HepG2 (cell line): ENCODE measurements around the gene PRKRIP1. TPM values are rescaled to one million over a fixed set of nuclear protein-coding genes. Genes with fewer than 3 reads are reported as not detected.

Source experiments
- ATAC-seq: fragments of 200-7000 bp; cut with Tn5 transposase; 3 replicates; pipeline ENCODE4 v1.9.1; 2020; ENCODE audit warnings: mild to moderate bottlenecking, moderate library complexity
- Bru-seq: library from RNA; stranded (reverse); fragments of 400-500 nt; gene quantifications from one replicate; lab custom pipeline; 2021; lab: Mats Ljungman, UMichigan
- BruChase-seq, 2 experiments: library from RNA; stranded (reverse); fragments of 400-500 nt; gene quantifications; one replicate each; lab custom pipeline; 2021; lab: Mats Ljungman, UMichigan
- BruUV-seq: library from RNA; stranded (reverse); fragments of 400-500 nt; replicated peaks from 2 replicates; lab custom pipeline; 2021; lab: Mats Ljungman, UMichigan
- CTCF ChIA-PET: fragments of 300-600 bp; formaldehyde crosslinking; extraction: SDS; loops from one replicate; lab custom pipeline; 2021; ENCODE audit warnings: low total read pairs, inconsistent platforms, low intra/inter-chr PET ratio; lab: Yijun Ruan, JAX
- POLR2A ChIA-PET: fragments of 350-600 bp; sonication (Branson Sonifier 250); formaldehyde crosslinking; loops from one replicate; lab custom pipeline; 2020; ENCODE audit warnings: antibody characterized with exemption, inconsistent platforms; lab: Yijun Ruan, JAX
- DNase-seq: peaks from one replicate; pipeline ENCODE4 v3.0.0-alpha.2; 2015; ENCODE audit warnings: low spot score
- FAIRE-seq: peaks from 3 replicates; lab custom pipeline; 2011; peaks lifted over from hg19 to GRCh38; lab: Jason Lieb, UNC
- H2AFZ ChIP-seq: one replicate; pipeline ENCODE4 v1.6.1; 2011; ENCODE audit warnings: low read length, inconsistent platforms
- H3K27ac ChIP-seq: fragments of 300-600 bp; 3 replicates; pipeline ENCODE4 v1.8.0; 2011; ENCODE audit warnings: mixed run types, mild to moderate bottlenecking, mixed read lengths, low read length, inconsistent platforms; ENCODE audit not compliant: insufficient read depth; ENCODE audit errors: extremely low read length
- H3K27me3 ChIP-seq, 2 experiments: fragments of 200-600 bp in 1 of 2; 2 replicates in 1 of 2; 3 replicates in 1 of 2; pipeline versions ENCODE4 v1.6.0 to v1.8.0; 2011; ENCODE audit warnings: low read length in 2 of 2, mild to moderate bottlenecking in 2 of 2, moderate library complexity in 2 of 2, inconsistent platforms in 1 of 2; ENCODE audit not compliant: insufficient read depth in 2 of 2, control insufficient read depth in 1 of 2
- H3K36me3 ChIP-seq, 2 experiments: fragments of 200-600 bp in 1 of 2; replicated peaks in 1 of 2; 2 replicates in 1 of 2; 3 replicates in 1 of 2; pipeline versions ENCODE4 v1.5.1 to v1.8.0; 2011; ENCODE audit warnings: low read length in 2 of 2, inconsistent platforms in 1 of 2; ENCODE audit not compliant: insufficient read depth in 2 of 2, control insufficient read depth in 1 of 2
- H3K4me1 ChIP-seq: 2 replicates; pipeline ENCODE4 v1.5.1; 2012; ENCODE audit warnings: low read length, inconsistent platforms; ENCODE audit not compliant: insufficient read depth
- H3K4me2 ChIP-seq: 2 replicates; pipeline ENCODE4 v1.6.0; 2011; ENCODE audit warnings: low read depth, low read length, inconsistent platforms
- H3K4me3 ChIP-seq, 3 experiments: fragments of 200-600 bp in 1 of 3; sonication (generic), shearing (Covaris generic) in 1 of 3; replicated peaks in 1 of 3; 2 replicates each; pipeline ENCODE4 v1.5.1; 2011 to 2016; ENCODE audit warnings: low read length in 3 of 3, inconsistent platforms in 2 of 3, low read depth in 2 of 3, mild to moderate bottlenecking in 2 of 3, control low read depth in 1 of 3, mixed read lengths in 1 of 3; ENCODE audit not compliant: insufficient read depth in 1 of 3
- H3K79me2 ChIP-seq: one replicate; pipeline ENCODE4 v1.6.1; 2011; ENCODE audit warnings: low read length, inconsistent platforms; ENCODE audit not compliant: insufficient read depth
- H3K9ac ChIP-seq: 2 replicates; pipeline ENCODE4 v1.6.0; 2011; ENCODE audit warnings: mild to moderate bottlenecking, low read depth, low read length, inconsistent platforms; ENCODE audit not compliant: insufficient read depth
- H3K9me3 ChIP-seq: 2 replicates; pipeline ENCODE4 v1.5.1; 2012; ENCODE audit warnings: mild to moderate bottlenecking, low read length
- H4K20me1 ChIP-seq: 2 replicates; pipeline ENCODE4 v1.6.0; 2011; ENCODE audit warnings: inconsistent platforms, mild to moderate bottlenecking, low read length, moderate library complexity; ENCODE audit not compliant: insufficient read depth
- CBX1 ChIP-seq: IDR thresholded peaks from one replicate; pipeline ENCODE4 v1.6.1; 2016; ENCODE audit warnings: antibody characterized with exemption, low read depth
- KAT2B ChIP-seq: fragments of 150-350 bp; IDR thresholded peaks from 2 replicates; pipeline ENCODE4 v1.6.1; 2014; ENCODE audit warnings: low read depth, low read length, borderline replicate concordance
- TCF7L2 ChIP-seq: IDR thresholded peaks from 2 replicates; pipeline ENCODE4 v1.6.1; 2011; ENCODE audit warnings: mild to moderate bottlenecking, low read depth, low read length, moderate library complexity
- ZBTB38 ChIP-seq: sonication (generic); formaldehyde crosslinking; IDR thresholded peaks from 2 replicates; pipeline ENCODE4 v1.5.1; 2020; ENCODE audit warnings: mild to moderate bottlenecking, missing genetic modification reagents
- ZNF749 ChIP-seq: sonication (generic); formaldehyde crosslinking; IDR thresholded peaks from 2 replicates; pipeline ENCODE4 v1.8.0; 2022; ENCODE audit warnings: mild to moderate bottlenecking, missing genetic modification reagents, moderate library complexity, borderline replicate concordance
- WGBS: methylation state at CpG from one replicate; pipeline ENCODE4 v1.1.6; 2017; ENCODE audit warnings: low lambda C conversion rate; 5-methylcytosine and 5-hydroxymethylcytosine counted together
- in situ Hi-C: cut with HindIII; loops from 2 replicates; pipeline ENCODE4 v1.10.0; 2017; ENCODE audit warnings: low pct_unique_long_range_greater_than_20kb; ENCODE audit not compliant: extremely low pct_ligation_motif_present
- intact Hi-C: fragments of 100-400 bp; cut with micrococcal nuclease; formaldehyde crosslinking; loops from one replicate; pipeline ENCODE4 v1.10.0; 2022; ENCODE audit not compliant: unreplicated experiment
- long read RNA-seq, 2 experiments: library from RNA in 1 of 2; library from polyadenylated mRNA in 1 of 2; stranded (forward) in 1 of 2; unstranded in 1 of 2; transcript quantifications; one replicate each; pipeline ENCODE4 v2.0.0, GENCODE V29; 2019 to 2022
- polyA minus RNA-seq, 3 experiments: library from RNA; depleted of rRNA, polyadenylated mRNA; stranded (reverse); fragments of >200 nt; gene quantifications; 2 replicates each; pipeline ENCODE4 v1.2.3, GENCODE V29; 2011; ENCODE audit warnings: low replicate concordance in 1 of 3
- polyA plus RNA-seq, 8 experiments: library from polyadenylated mRNA; depleted of rRNA in 3 of 8; stranded (reverse) in 7 of 8; unstranded in 1 of 8; fragments of >200 nt; fragmentation: Illumina TruSeq in 4 of 8; extraction: Trizol in 4 of 8; gene quantifications; 2 replicates each; pipeline versions ENCODE4 v1.2.1 to v1.2.3, GENCODE V29; 2011 to 2016; ENCODE audit warnings: low read depth in 4 of 8, missing spikeins in 1 of 8, mixed read lengths in 1 of 8; ENCODE audit not compliant: insufficient read depth in 1 of 8
- total RNA-seq, 5 experiments: library from RNA; depleted of rRNA; stranded (reverse); fragments of >200 nt; fragmentation: Illumina TruSeq; extraction: Trizol; gene quantifications; 2 replicates each; pipeline ENCODE4 v1.2.3, GENCODE V29; 2016; ENCODE audit warnings: low read depth in 1 of 5
- TF ChIP-seq, protein P1 (sequence below): sonication (generic); formaldehyde crosslinking; conservative IDR thresholded peaks from 2 replicates; pipeline ENCODE4 v1.8.0; 2022; ENCODE audit warnings: mild to moderate bottlenecking, moderate library complexity, missing genetic modification reagents
- TF ChIP-seq, protein P2 (sequence below): sonication (generic); formaldehyde crosslinking; IDR thresholded peaks from 2 replicates; pipeline ENCODE4 v1.4.0; 2020; ENCODE audit warnings: missing genetic modification reagents
- TF ChIP-seq, protein P3 (sequence below): sonication (generic); formaldehyde crosslinking; IDR thresholded peaks from 2 replicates; pipeline ENCODE4 v1.4.0; 2020; ENCODE audit warnings: missing genetic modification reagents
- TF ChIP-seq, protein P4 (sequence below): sonication (generic); formaldehyde crosslinking; IDR thresholded peaks from 2 replicates; pipeline ENCODE4 v1.8.0; 2022; ENCODE audit warnings: mild to moderate bottlenecking, missing genetic modification reagents; ENCODE audit not compliant: insufficient replicate concordance

Gene PRKRIP1, protein sequence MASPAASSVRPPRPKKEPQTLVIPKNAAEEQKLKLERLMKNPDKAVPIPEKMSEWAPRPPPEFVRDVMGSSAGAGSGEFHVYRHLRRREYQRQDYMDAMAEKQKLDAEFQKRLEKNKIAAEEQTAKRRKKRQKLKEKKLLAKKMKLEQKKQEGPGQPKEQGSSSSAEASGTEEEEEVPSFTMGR
- total RNA-seq (2016; rRNA removed; fragmentation: Illumina TruSeq; extraction: Trizol): 13.2 and 16.8 TPM in 2 replicates
- total RNA-seq (2016; cell fraction: cytosol; rRNA removed; fragmentation: Illumina TruSeq; extraction: Trizol; ENCODE audit: low read depth): 6.5 and 6.6 TPM in 2 replicates
- 12.1 and 15.9 TPM in 2 replicates for total RNA-seq (2016; cell fraction: insoluble cytoplasmic fraction; rRNA removed; fragmentation: Illumina TruSeq; extraction: Trizol)
- total RNA-seq (2016; cell fraction: membrane; rRNA removed; fragmentation: Illumina TruSeq; extraction: Trizol): 7.9 and 8.7 TPM in 2 replicates
- total RNA-seq (2016; cell fraction: nucleus; rRNA removed; fragmentation: Illumina TruSeq; extraction: Trizol): 11.8 and 15.0 TPM in 2 replicates
- 13.2 and 16.4 TPM in 2 replicates for polyA plus RNA-seq (2011; rRNA removed)
- polyA plus RNA-seq (2011; cell fraction: cytosol; rRNA removed): 10.2 and 11.6 TPM in 2 replicates
- 65.4 and 70.0 TPM in 2 replicates for polyA plus RNA-seq (2011; cell fraction: nucleus; rRNA removed)
- polyA plus RNA-seq (2012): 14.2 and 15.7 TPM in 2 replicates
- 4.3 and 5.8 TPM in 2 replicates for polyA plus RNA-seq (2016; cell fraction: cytosol; fragmentation: Illumina TruSeq; extraction: Trizol; ENCODE audit: low read depth)
- polyA plus RNA-seq (2016; cell fraction: insoluble cytoplasmic fraction; fragmentation: Illumina TruSeq; extraction: Trizol; ENCODE audit: low read depth): 15.0 TPM in 2 replicates
- 6.4 and 7.8 TPM in 2 replicates for polyA plus RNA-seq (2016; cell fraction: membrane; fragmentation: Illumina TruSeq; extraction: Trizol; ENCODE audit: low read depth)
- polyA plus RNA-seq (2016; cell fraction: nucleus; fragmentation: Illumina TruSeq; extraction: Trizol; ENCODE audit: insufficient read depth, low read depth): 40.8 and 41.7 TPM in 2 replicates
- polyA minus RNA-seq (2011; rRNA and poly(A)+ RNA removed; ENCODE audit: low replicate concordance): 6.2 and 6.6 TPM in 2 replicates
- 3.4 and 4.0 TPM in 2 replicates for polyA minus RNA-seq (2011; cell fraction: cytosol; rRNA and poly(A)+ RNA removed)
- polyA minus RNA-seq (2011; cell fraction: nucleus; rRNA and poly(A)+ RNA removed): 14.5 and 17.1 TPM in 2 replicates
- percentile 80 among the genes with signal in this experiment for Bru-seq, nascent RNA
- BruChase-seq, experiment 1, labeled RNA remaining after a 6-hour chase: percentile 81 among the genes with signal in this experiment
- percentile 82 among the genes with signal in this experiment for BruChase-seq, experiment 2, labeled RNA remaining after a 2-hour chase
- long read RNA-seq, experiment 1, transcript PRKRIP1-201 (6 exons, 2,159 nt): major isoform, 10 of 16 reads
- long read RNA-seq, experiment 1, partial matches to known transcripts: 2 of 16 reads
- long read RNA-seq, experiment 1, other reads (novel, unspliced or antisense): 4 of 16 reads
- long read RNA-seq, experiment 2, transcript PRKRIP1-201 (6 exons, 2,159 nt): major isoform, 6 of 41 reads
- long read RNA-seq, experiment 2, partial matches to known transcripts: 6 of 41 reads
- long read RNA-seq, experiment 2, other reads (novel, unspliced or antisense): 27 of 41 reads

DNA sequence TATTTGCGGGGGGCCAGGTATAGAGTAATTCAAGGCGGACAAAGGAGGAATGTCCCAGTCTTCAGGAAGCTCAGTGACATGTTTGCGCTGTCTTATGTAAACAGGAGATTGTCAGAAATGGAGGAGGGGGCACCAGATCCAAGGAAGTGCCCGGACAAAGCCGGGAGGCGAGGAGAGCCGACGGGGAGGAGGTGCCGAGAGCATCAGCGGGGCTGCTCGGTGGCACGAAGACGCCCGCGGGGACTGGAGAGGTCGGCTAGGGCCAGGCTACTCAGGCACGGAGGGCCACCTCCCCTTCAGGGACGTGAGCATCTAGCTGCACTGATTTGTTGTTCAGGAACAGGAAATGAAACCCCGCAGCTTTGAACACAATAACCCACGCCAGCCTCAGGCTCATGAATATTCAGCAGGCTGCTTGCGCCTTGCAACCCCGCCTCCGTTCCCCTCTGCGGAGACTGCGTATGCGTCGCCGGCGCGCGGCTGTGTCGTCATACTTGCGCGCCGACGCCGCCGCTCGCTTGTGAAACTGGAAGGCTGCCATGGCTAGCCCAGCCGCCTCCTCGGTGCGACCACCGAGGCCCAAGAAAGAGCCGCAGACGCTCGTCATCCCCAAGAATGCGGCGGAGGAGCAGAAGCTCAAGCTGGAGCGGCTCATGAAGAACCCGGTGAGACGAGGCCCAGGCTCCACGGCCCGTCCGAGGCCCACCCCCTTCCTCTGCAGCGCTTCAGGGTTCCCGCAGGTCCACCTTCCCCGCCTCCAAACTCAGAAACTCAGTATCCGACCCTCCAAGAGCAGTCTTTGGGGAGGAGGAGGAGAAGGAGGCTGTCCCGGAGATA is at the start of gene PRKRIP1:
Gene PRKRIP1, plus strand, starts transcription at position 491 of the 837 bp plus-strand sequence. Its CDS starts 49 bp downstream, at position 540.
- FAIRE-seq: peak; percentile 43
- no peak for TF ChIP-seq KAT2B
- TF ChIP-seq, protein P1, sequence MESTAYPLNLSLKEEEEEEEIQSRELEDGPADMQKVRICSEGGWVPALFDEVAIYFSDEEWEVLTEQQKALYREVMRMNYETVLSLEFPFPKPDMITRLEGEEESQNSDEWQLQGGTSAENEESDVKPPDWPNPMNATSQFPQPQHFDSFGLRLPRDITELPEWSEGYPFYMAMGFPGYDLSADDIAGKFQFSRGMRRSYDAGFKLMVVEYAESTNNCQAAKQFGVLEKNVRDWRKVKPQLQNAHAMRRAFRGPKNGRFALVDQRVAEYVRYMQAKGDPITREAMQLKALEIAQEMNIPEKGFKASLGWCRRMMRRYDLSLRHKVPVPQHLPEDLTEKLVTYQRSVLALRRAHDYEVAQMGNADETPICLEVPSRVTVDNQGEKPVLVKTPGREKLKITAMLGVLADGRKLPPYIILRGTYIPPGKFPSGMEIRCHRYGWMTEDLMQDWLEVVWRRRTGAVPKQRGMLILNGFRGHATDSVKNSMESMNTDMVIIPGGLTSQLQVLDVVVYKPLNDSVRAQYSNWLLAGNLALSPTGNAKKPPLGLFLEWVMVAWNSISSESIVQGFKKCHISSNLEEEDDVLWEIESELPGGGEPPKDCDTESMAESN (CRISPR knock-in tag): peak; percentile 53; the same call in 1 of the 2 replicates
- no peak for TF ChIP-seq TCF7L2
- TF ChIP-seq ZBTB38 (CRISPR knock-in tag): peak; percentile 30; the same call in 1 of the 2 replicates
- TF ChIP-seq, protein P2, sequence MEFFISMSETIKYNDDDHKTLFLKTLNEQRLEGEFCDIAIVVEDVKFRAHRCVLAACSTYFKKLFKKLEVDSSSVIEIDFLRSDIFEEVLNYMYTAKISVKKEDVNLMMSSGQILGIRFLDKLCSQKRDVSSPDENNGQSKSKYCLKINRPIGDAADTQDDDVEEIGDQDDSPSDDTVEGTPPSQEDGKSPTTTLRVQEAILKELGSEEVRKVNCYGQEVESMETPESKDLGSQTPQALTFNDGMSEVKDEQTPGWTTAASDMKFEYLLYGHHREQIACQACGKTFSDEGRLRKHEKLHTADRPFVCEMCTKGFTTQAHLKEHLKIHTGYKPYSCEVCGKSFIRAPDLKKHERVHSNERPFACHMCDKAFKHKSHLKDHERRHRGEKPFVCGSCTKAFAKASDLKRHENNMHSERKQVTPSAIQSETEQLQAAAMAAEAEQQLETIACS (CRISPR knock-in tag): no peak
- no peak; the same call in 1 of the 2 replicates for TF ChIP-seq ZNF749 (CRISPR knock-in tag)
- TF ChIP-seq, protein P3, sequence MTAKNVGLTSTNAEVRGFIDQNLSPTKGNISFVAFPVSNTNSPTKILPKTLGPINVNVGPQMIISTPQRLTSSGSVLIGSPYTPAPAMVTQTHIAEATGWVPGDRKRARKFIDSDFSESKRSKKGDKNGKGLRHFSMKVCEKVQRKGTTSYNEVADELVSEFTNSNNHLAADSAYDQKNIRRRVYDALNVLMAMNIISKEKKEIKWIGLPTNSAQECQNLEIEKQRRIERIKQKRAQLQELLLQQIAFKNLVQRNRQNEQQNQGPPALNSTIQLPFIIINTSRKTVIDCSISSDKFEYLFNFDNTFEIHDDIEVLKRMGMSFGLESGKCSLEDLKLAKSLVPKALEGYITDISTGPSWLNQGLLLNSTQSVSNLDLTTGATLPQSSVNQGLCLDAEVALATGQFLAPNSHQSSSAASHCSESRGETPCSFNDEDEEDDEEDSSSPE (CRISPR knock-in tag): no peak; the same call in 1 of the 2 replicates
- TF ChIP-seq, protein P4, sequence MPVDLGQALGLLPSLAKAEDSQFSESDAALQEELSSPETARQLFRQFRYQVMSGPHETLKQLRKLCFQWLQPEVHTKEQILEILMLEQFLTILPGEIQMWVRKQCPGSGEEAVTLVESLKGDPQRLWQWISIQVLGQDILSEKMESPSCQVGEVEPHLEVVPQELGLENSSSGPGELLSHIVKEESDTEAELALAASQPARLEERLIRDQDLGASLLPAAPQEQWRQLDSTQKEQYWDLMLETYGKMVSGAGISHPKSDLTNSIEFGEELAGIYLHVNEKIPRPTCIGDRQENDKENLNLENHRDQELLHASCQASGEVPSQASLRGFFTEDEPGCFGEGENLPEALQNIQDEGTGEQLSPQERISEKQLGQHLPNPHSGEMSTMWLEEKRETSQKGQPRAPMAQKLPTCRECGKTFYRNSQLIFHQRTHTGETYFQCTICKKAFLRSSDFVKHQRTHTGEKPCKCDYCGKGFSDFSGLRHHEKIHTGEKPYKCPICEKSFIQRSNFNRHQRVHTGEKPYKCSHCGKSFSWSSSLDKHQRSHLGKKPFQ (CRISPR knock-in tag): no peak
- no peak for TF ChIP-seq CBX1

More for the DNA sequence above, at the start of gene PRKRIP1:
- Histone ChIP-seq H2AFZ (no peak within 1 kb of the TSS), H3K9me3 (no peaks in the 10 kb centered on the region), H3K4me1 (peaks cover 17% of the 10 kb centered on the region), H3K9ac (peak within 1 kb of the TSS; percentile 83), H3K36me3 (peaks cover 6 to 32% of the 10 kb centered on the region in 2 experiments; a peak in 3 of 5 replicates), H3K27me3 (no peaks in the 10 kb centered on the region), H3K4me2 (peak within 1 kb of the TSS; percentile 88), H3K79me2 (peaks cover 9% of the 10 kb centered on the region), H3K4me3 (peak within 1 kb of the TSS; percentile 63 to 90 (median 87)), H3K27ac (peak within 1 kb of the TSS; percentile 54), H4K20me1 (0 out of 2 replicates have a peak, but pooled peaks cover under 1% of the 10 kb centered on the region)
- intact Hi-C loops: no loop called here
- DNase-seq (peak; percentile 81), ATAC-seq (peak; percentile 92)
- POLR2A ChIA-PET: interaction anchor here (0.6 to 1.7 kb wide), 4 partner anchors 10 to 1144 kb away, joined by 3 to 6 read pairs (median 3); no protein-coding TSS in a partner anchor
- no TSS peak for BruUV-seq
- WGBS: 8% methylated on average over 29 of the region's 59 CpGs
- in situ Hi-C loops: no loop called here
- CTCF ChIA-PET: no interaction called here
